Karpas-422 (cell line): ENCODE results near the gene SAP130. TPM values are rescaled to one million over a fixed set of nuclear protein-coding genes. Genes with fewer than 3 reads are reported as not detected.
A peak's percentile ranks its signal among the peaks of the same experiment; 100 is the strongest.

Source experiments
- DNase-seq: peaks from one replicate; pipeline ENCODE4 v3.0.0-alpha.2; 2015
- H2AFZ ChIP-seq: fragments of 200-600 bp; sonication (generic); 2 replicates; pipeline ENCODE4 v1.6.1; 2014; ENCODE audit warnings: antibody characterized with exemption, low read length, mixed read lengths
- H3K27ac ChIP-seq: fragments of 200-600 bp; sonication (generic); 2 replicates; pipeline ENCODE4 v1.5.1; 2014; ENCODE audit warnings: mild to moderate bottlenecking, low read length, moderate library complexity
- H3K27me3 ChIP-seq: fragments of 200-600 bp; sonication (generic); 2 replicates; pipeline ENCODE4 v1.6.1; 2014; ENCODE audit warnings: low read length, mixed read lengths
- H3K36me3 ChIP-seq: fragments of 200-600 bp; sonication (generic); 2 replicates; pipeline ENCODE4 v1.6.1; 2014; ENCODE audit warnings: low read length, mixed read lengths; ENCODE audit not compliant: insufficient read depth
- H3K4me1 ChIP-seq: fragments of 200-600 bp; sonication (generic); 2 replicates; pipeline ENCODE4 v1.6.1; 2014; ENCODE audit warnings: mild to moderate bottlenecking, low read length, mixed read lengths
- H3K4me2 ChIP-seq: fragments of 200-600 bp; sonication (generic); 2 replicates; pipeline ENCODE4 v1.6.1; 2014; ENCODE audit warnings: low read length, low read depth, mild to moderate bottlenecking; ENCODE audit not compliant: poor library complexity, severe bottlenecking
- H3K4me3 ChIP-seq: fragments of 200-600 bp; sonication (generic); 2 replicates; pipeline ENCODE4 v1.5.1; 2014; ENCODE audit warnings: mild to moderate bottlenecking, antibody characterized with exemption, low read length, mixed read lengths
- H3K79me2 ChIP-seq: fragments of 200-600 bp; sonication (generic); 2 replicates; pipeline ENCODE4 v1.6.1; 2014; ENCODE audit warnings: mild to moderate bottlenecking, low read length, mixed read lengths
- H3K9ac ChIP-seq: fragments of 200-600 bp; sonication (generic); 2 replicates; pipeline ENCODE4 v1.6.0; 2014; ENCODE audit warnings: low read length
- H3K9me2 ChIP-seq: fragments of 200-600 bp; sonication (generic), shearing (Covaris generic); replicated peaks from 2 replicates; pipeline ENCODE4 v1.6.0; 2014; ENCODE audit warnings: mild to moderate bottlenecking, low read length, moderate library complexity; ENCODE audit not compliant: insufficient read depth
- H3K9me3 ChIP-seq: fragments of 300-700, 200-600 bp; sonication (generic); 2 replicates; pipeline ENCODE4 v1.6.1; 2014; ENCODE audit warnings: low read length, mixed read lengths
- H4K20me1 ChIP-seq: fragments of 200-600 bp; sonication (generic); 2 replicates; pipeline ENCODE4 v1.6.1; 2014; ENCODE audit warnings: mild to moderate bottlenecking, antibody characterized with exemption, low read length, low read depth; ENCODE audit not compliant: insufficient read depth
- total RNA-seq: library from RNA; depleted of rRNA; stranded (reverse); fragments of >200 nt; shearing (Covaris generic); gene quantifications from 2 replicates; pipeline ENCODE4 v1.2.3, GENCODE V29; 2014; ENCODE audit warnings: low replicate concordance

The SAP130 gene
- total RNA-seq, 1 experiment from 2014 or later, result 14.3 TPM

DNA sequence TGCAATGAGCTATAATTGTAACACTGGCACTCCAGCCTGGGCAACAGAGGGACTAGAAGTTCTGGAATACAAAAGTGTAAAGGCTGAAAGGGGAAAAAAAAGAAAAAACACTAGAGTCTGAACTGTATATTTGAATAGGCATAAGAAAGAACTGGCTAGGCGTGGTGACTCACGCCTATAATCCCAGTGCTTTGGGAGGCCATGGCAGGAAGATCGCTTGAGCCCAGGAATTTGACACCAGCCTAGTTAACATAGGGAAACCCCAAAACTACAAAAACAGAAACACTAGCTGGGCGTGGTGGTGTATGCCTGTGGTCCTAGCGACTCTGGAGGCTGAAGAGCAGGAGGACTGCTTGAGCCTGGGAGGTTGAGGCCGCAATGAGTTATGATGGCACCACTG is 70.6 kb downstream of the SAP130 start:
- Histone ChIP-seq H3K79me2 (no peaks in the 10 kb centered on the region), H4K20me1 (no peaks in the 10 kb centered on the region), H3K9me3 (no peaks in the 10 kb centered on the region), H3K4me2 (no peak overlapping the region), H2AFZ (no peak overlapping the region), H3K27ac (no peak overlapping the region), H3K4me1 (no peaks in the 10 kb centered on the region), H3K9ac (no peak overlapping the region), H3K9me2 (no peaks in the 10 kb centered on the region), H3K27me3 (no peaks in the 10 kb centered on the region), H3K4me3 (no peak overlapping the region), H3K36me3 (peaks cover 13% of the 10 kb centered on the region; the same call in 1 of the 2 replicates)
- DNase-seq, result no peak

DNA sequence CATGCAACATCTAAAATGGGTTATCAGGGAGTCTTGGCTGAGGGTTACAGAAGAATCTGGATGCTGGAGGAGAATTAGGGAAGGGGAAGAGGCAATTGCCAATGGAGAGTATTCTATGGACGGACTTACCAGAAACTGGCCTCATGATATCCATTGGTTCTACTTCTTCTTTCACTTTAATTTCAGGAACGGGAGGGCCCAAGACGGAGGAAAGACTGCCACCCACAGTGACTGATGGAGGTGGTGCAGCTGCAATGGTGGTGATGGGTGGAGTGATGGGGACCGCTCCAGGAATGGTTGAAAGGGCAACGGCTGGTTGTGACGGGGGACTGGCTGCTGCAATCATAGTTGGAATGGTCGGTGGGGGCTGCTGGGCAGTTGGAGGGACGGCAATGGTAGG is 73.0 kb downstream of the SAP130 start:
- H3K36me3 ChIP-seq, result peaks cover 14% of the 10 kb centered on the region; the same call in 1 of the 2 replicates
- H4K20me1 ChIP-seq, result no peaks in the 10 kb centered on the region
- no peak overlapping the region for H3K9ac ChIP-seq
- H3K27me3 ChIP-seq, result no peaks in the 10 kb centered on the region
- H3K79me2 ChIP-seq, result no peaks in the 10 kb centered on the region
- H2AFZ ChIP-seq, result no peak overlapping the region
- DNase-seq, result no peak
- H3K9me2 ChIP-seq, result no peaks in the 10 kb centered on the region
- no peaks in the 10 kb centered on the region for H3K9me3 ChIP-seq
- H3K4me3 ChIP-seq, result no peak overlapping the region
- H3K4me2 ChIP-seq, result no peak overlapping the region
- no peaks in the 10 kb centered on the region for H3K4me1 ChIP-seq
- H3K27ac ChIP-seq, result no peak overlapping the region

DNA sequence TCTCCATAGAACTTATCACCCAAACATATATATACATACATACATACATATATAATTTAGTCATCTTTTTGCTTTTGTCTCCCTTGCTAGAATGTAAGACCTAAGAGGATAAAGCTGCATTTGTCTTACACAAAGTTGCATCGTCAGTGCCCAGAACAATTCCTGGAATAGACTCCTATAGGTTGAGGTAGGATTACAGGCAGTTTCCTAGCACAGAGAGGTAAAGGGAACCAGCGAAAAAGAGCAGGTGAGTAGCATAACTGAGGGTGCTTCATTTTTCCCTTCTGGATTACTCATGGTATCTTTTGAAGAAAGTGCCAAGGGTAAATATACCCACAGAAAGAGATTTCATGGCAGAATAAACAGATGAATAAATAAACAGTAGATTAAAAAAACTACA is 74.0 kb downstream of the SAP130 start:
- no peaks in the 10 kb centered on the region for H3K79me2 ChIP-seq
- H3K27ac ChIP-seq, result no peak overlapping the region
- no peak overlapping the region for H2AFZ ChIP-seq
- H3K9ac ChIP-seq, result no peak overlapping the region
- H3K36me3 ChIP-seq, result peaks cover 24% of the 10 kb centered on the region; the same call in 1 of the 2 replicates
- DNase-seq, result no peak
- H4K20me1 ChIP-seq, result no peaks in the 10 kb centered on the region
- H3K27me3 ChIP-seq, result no peaks in the 10 kb centered on the region
- H3K9me2 ChIP-seq, result no peaks in the 10 kb centered on the region
- H3K9me3 ChIP-seq, result no peaks in the 10 kb centered on the region
- no peak overlapping the region for H3K4me3 ChIP-seq
- H3K4me1 ChIP-seq, result no peaks in the 10 kb centered on the region
- H3K4me2 ChIP-seq, result no peak overlapping the region

DNA sequence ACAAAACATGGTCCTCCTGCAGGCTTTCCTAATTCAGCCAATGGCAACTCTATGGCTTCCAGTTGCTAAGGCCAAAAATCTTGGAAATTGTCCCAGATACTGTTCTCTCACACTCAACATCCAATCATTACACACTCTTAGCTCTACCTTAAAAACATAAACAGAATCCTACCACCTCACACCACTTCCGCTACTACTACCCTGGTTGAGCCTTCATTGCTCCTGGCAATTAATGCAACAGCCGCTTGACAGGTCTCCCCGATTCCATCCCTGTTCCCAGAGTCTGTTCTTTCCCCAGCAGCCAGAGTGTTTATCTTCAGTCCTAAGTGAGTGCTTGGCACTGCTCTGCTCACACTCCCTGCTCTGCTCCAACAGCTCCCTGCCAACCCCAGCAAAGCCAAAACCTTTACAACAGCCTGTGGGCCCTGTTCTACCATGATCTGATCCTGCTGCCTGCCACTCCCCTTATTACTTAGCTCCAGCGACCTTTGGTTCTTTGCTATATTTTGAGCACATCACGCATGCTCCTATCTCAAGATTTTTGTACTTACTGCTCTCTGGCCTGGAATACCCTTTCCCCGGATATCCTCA is 74.6 kb downstream of the SAP130 start:
- no peaks in the 10 kb centered on the region for H4K20me1 ChIP-seq
- H3K4me1 ChIP-seq, result no peaks in the 10 kb centered on the region
- H3K79me2 ChIP-seq, result no peaks in the 10 kb centered on the region
- no peaks in the 10 kb centered on the region for H3K9me3 ChIP-seq
- no peak overlapping the region for H3K9ac ChIP-seq
- H3K27ac ChIP-seq, result no peak overlapping the region
- H3K9me2 ChIP-seq, result no peaks in the 10 kb centered on the region
- H3K4me3 ChIP-seq, result no peak overlapping the region
- peaks cover 27% of the 10 kb centered on the region; the same call in 1 of the 2 replicates for H3K36me3 ChIP-seq
- H3K27me3 ChIP-seq, result no peaks in the 10 kb centered on the region
- H3K4me2 ChIP-seq, result no peak overlapping the region
- H2AFZ ChIP-seq, result no peak overlapping the region
- no peak for DNase-seq

DNA sequence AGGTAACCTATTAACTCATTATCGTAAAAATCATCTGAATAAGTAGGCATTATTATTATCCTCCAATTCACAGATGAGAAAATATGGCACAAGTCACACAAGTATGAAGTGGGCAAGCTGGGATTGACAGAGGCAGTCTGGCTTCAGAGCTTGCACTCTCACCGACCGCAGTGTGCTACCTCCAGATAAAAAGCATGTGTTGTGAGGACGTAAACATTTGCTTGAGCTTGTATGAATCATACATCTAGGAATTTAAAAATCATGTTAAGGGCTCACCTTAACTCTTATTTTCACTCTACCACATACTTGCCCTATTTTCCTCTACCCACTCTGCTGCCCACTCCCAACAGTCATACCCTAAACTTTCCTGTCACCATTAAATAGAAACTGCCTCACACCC is 76.8 kb downstream of the SAP130 start:
- H3K36me3 ChIP-seq, result peaks cover 34% of the 10 kb centered on the region; the same call in 1 of the 2 replicates
- no peak overlapping the region for H3K27ac ChIP-seq
- H3K9me3 ChIP-seq, result no peaks in the 10 kb centered on the region
- no peak overlapping the region for H3K4me3 ChIP-seq
- no peaks in the 10 kb centered on the region for H4K20me1 ChIP-seq
- H3K9ac ChIP-seq, result no peak overlapping the region
- no peak overlapping the region for H3K4me2 ChIP-seq
- no peaks in the 10 kb centered on the region for H3K4me1 ChIP-seq
- no peaks in the 10 kb centered on the region for H3K9me2 ChIP-seq
- no peaks in the 10 kb centered on the region for H3K27me3 ChIP-seq
- no peaks in the 10 kb centered on the region for H3K79me2 ChIP-seq
- DNase-seq, result no peak
- H2AFZ ChIP-seq, result no peak overlapping the region

DNA sequence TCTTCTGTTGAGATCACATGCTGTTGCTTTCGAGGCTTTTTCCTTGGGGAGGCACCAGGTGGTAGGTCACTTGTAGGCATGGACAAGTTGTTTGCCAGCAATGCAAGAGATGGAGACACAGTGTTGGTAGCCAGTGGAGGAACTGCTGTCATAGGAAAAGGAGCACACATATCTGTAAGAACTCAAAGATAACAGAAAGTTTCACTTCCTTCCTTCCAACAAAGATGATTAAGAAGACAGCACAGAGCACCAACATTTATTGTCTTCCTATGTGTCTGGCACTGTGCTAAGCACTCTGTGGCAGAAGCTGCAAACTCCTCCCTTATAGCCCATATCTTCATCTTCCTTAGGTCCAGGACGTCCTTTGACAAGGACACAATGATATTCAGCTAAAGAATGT is 77.6 kb downstream of the SAP130 start:
- no peak overlapping the region for H3K9ac ChIP-seq
- H3K4me2 ChIP-seq, result no peak overlapping the region
- H3K27ac ChIP-seq, result no peak overlapping the region
- DNase-seq, result peak; percentile 41
- H3K79me2 ChIP-seq, result no peaks in the 10 kb centered on the region
- H3K9me2 ChIP-seq, result no peaks in the 10 kb centered on the region
- H2AFZ ChIP-seq, result no peak overlapping the region
- no peaks in the 10 kb centered on the region for H3K27me3 ChIP-seq
- H4K20me1 ChIP-seq, result no peaks in the 10 kb centered on the region
- H3K4me1 ChIP-seq, result no peaks in the 10 kb centered on the region
- no peaks in the 10 kb centered on the region for H3K9me3 ChIP-seq
- no peak overlapping the region for H3K4me3 ChIP-seq
- peaks cover 36% of the 10 kb centered on the region; the same call in 1 of the 2 replicates for H3K36me3 ChIP-seq

DNA sequence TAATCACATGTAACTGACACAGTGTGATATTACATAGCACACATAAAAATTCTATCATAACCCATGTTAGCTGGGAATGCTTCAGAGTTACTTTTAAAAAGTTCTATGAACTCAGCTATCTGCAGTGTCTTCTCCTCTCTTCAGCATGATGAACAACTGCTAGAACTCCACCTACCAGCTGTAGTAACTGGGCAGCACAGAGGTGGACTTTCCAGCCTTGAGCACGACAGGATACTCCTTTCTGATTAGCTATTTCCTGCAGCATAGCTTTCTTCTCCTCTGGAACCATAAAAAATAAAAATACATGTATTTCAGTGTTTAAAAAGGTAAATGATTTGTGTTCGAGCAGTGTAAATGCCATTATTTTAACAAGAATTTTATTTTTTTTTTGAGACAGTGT is 82.6 kb downstream of the SAP130 start:
- H3K79me2 ChIP-seq, result no peaks in the 10 kb centered on the region
- no peaks in the 10 kb centered on the region for H4K20me1 ChIP-seq
- H3K4me2 ChIP-seq, result no peak overlapping the region
- H3K27me3 ChIP-seq, result no peaks in the 10 kb centered on the region
- H2AFZ ChIP-seq, result no peak overlapping the region
- no peaks in the 10 kb centered on the region for H3K9me2 ChIP-seq
- no peaks in the 10 kb centered on the region for H3K9me3 ChIP-seq
- H3K4me3 ChIP-seq, result no peak overlapping the region
- no peak overlapping the region for H3K27ac ChIP-seq
- H3K4me1 ChIP-seq, result no peaks in the 10 kb centered on the region
- no peak for DNase-seq
- H3K9ac ChIP-seq, result no peak overlapping the region
- peaks cover 57% of the 10 kb centered on the region; the same call in 1 of the 2 replicates for H3K36me3 ChIP-seq

DNA sequence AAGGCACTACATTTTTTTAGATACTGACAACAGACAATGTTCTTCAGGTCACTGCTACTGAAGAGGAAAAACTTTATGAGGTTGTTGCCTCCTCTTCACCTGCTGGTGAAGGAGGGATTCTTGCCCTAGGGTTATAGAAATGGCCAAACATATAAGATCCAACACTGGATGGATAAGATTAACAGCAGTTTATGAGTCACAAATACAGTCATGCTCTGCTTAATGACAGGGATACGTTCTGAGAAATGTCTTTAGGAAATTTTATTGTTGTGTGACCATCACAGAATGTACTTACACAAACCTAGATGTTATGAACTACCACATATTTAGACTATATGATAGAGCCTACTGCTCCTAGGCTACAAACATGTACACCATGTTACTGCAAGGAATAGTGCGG is 84.7 kb downstream of the SAP130 start:
- no peaks in the 10 kb centered on the region for H3K27me3 ChIP-seq
- no peak overlapping the region for H2AFZ ChIP-seq
- no peaks in the 10 kb centered on the region for H3K4me1 ChIP-seq
- H3K27ac ChIP-seq, result no peak overlapping the region
- H3K9ac ChIP-seq, result no peak overlapping the region
- no peaks in the 10 kb centered on the region for H3K9me3 ChIP-seq
- H4K20me1 ChIP-seq, result no peaks in the 10 kb centered on the region
- no peak overlapping the region for H3K4me2 ChIP-seq
- no peaks in the 10 kb centered on the region for H3K9me2 ChIP-seq
- no peak for DNase-seq
- peaks cover 40% of the 10 kb centered on the region; the same call in 1 of the 2 replicates for H3K36me3 ChIP-seq
- H3K79me2 ChIP-seq, result no peaks in the 10 kb centered on the region
- H3K4me3 ChIP-seq, result no peak overlapping the region
